Upper lobe of left lung (tissue), 4 donors: ENCODE results near the gene TNRC6C.

Source experiments
- CTCF ChIP-seq, 6 experiments: fragments of 450-650 bp in 4 of 6; fragments of 200-600 bp in 2 of 6; sonication (generic) in 2 of 6; IDR thresholded peaks; one replicate each; pipeline ENCODE4 v1.5.1; 2016 to 2019; ENCODE audit warnings: antibody characterized with exemption in 6 of 6
- EP300 ChIP-seq, 4 donors: sonication (generic); formaldehyde crosslinking; IDR thresholded peaks; one replicate each; pipeline ENCODE4 v1.5.1; 2017; ENCODE audit warnings: antibody characterized with exemption in 4 of 4, control low read depth in 2 of 4
- POLR2A ChIP-seq, 4 donors: fragments of 450-650 bp; IDR thresholded peaks; one replicate each; pipeline ENCODE4 v1.5.1; 2016 to 2017; ENCODE audit warnings: antibody characterized with exemption in 4 of 4, mild to moderate bottlenecking in 2 of 4
- POLR2AphosphoS5 ChIP-seq, 2 donors: sonication (generic); formaldehyde crosslinking; IDR thresholded peaks; one replicate each; pipeline ENCODE4 v1.5.1; 2017; ENCODE audit warnings: antibody characterized with exemption in 2 of 2

GRCh38 chr17:78109489-78109761 is 150.9 kb downstream of the TNRC6C start:
- TF ChIP-seq CTCF (IDR thresholded peaks at IDR 0.05), result no peak
- TF ChIP-seq POLR2AphosphoS5 (IDR thresholded peaks at IDR 0.05), result no peak
- no peak for TF ChIP-seq POLR2A (IDR thresholded peaks at IDR 0.05)
- no peak for TF ChIP-seq EP300 (IDR thresholded peaks at IDR 0.05)
